WTC11 (cell line): ENCODE results near the gene GLT6D1. TPM values are rescaled to one million over a fixed set of nuclear protein-coding genes. Genes with fewer than 3 reads are reported as not detected.

Source experiments
- ATAC-seq: fragments of 200-7000 bp; cut with Tn5 transposase; 2 replicates; pipeline ENCODE4 v1.10.0; 2021; ENCODE audit warnings: mild to moderate bottlenecking, moderate library complexity
- CTCF ChIA-PET: fragments of 300-600 bp; sonication (Branson Sonifier 250); formaldehyde crosslinking; loops from one replicate; lab custom pipeline; 2021; ENCODE audit warnings: antibody characterized with exemption; lab: Charles Lee
- POLR2A ChIA-PET: fragments of 350-600 bp; sonication (Branson Sonifier 250); formaldehyde crosslinking; loops from one replicate; lab custom pipeline; 2021; ENCODE audit warnings: antibody characterized with exemption; lab: Charles Lee
- DNase-seq: peaks from one replicate; pipeline ENCODE4 v3.0.0; 2021; ENCODE audit warnings: low spot score
- H3K27ac Mint-ChIP-seq: 2 replicates; pipeline ENCODE4 v1.8.0; 2021; ENCODE audit warnings: mixed read lengths
- H3K27me3 Mint-ChIP-seq: 2 replicates; pipeline ENCODE4 v1.8.0; 2021; ENCODE audit warnings: low read depth, mild to moderate bottlenecking, moderate library complexity, mixed read lengths
- H3K36me3 Mint-ChIP-seq: 2 replicates; pipeline ENCODE4 v1.8.0; 2021; ENCODE audit warnings: mixed read lengths
- H3K4me1 Mint-ChIP-seq: 2 replicates; pipeline ENCODE4 v1.8.0; 2022; ENCODE audit warnings: mixed read lengths
- H3K4me3 Mint-ChIP-seq: 2 replicates; pipeline ENCODE4 v1.8.0; 2021; ENCODE audit warnings: mild to moderate bottlenecking, moderate library complexity, mixed read lengths
- H3K9me3 Mint-ChIP-seq: 2 replicates; pipeline ENCODE4 v1.8.0; 2021; ENCODE audit warnings: mixed read lengths
- CREB1 ChIP-seq: sonication (generic); formaldehyde crosslinking; IDR thresholded peaks from 2 replicates; pipeline ENCODE4 v1.8.0; 2023; ENCODE audit warnings: mild to moderate bottlenecking, missing genetic modification reagents
- CTCF ChIP-seq: fragments of 200-600 bp; IDR thresholded peaks from 2 replicates; pipeline ENCODE4 v1.8.0; 2022; ENCODE audit warnings: antibody characterized with exemption
- ESRRA ChIP-seq: sonication (generic); formaldehyde crosslinking; IDR thresholded peaks from 2 replicates; pipeline ENCODE4 v1.8.1; 2022; ENCODE audit warnings: mild to moderate bottlenecking, missing genetic modification reagents, borderline replicate concordance
- GABPB1 ChIP-seq: sonication (generic); formaldehyde crosslinking; IDR thresholded peaks from 2 replicates; pipeline ENCODE4 v1.8.1; 2023; ENCODE audit warnings: mild to moderate bottlenecking, missing genetic modification reagents
- IRF1 ChIP-seq: sonication (generic); formaldehyde crosslinking; IDR thresholded peaks from 2 replicates; pipeline ENCODE4 v1.8.0; 2023; ENCODE audit warnings: missing genetic modification reagents
- JUN ChIP-seq: sonication (generic); formaldehyde crosslinking; IDR thresholded peaks from 2 replicates; pipeline ENCODE4 v1.8.0; 2023; ENCODE audit warnings: mild to moderate bottlenecking, missing genetic modification reagents
- KAT7 ChIP-seq: sonication (generic); formaldehyde crosslinking; IDR thresholded peaks from 2 replicates; pipeline ENCODE4 v1.8.1; 2023; ENCODE audit warnings: missing genetic modification reagents, mild to moderate bottlenecking, borderline replicate concordance
- SOX15 ChIP-seq: fragments of 250-450 bp; sonication (Bioruptor Pico); IDR thresholded peaks from 2 replicates; pipeline ENCODE4 v1.9.0; 2021; ENCODE audit warnings: mild to moderate bottlenecking
- TEAD4 ChIP-seq: sonication (generic); formaldehyde crosslinking; IDR thresholded peaks from 2 replicates; pipeline ENCODE4 v1.8.0; 2022; ENCODE audit warnings: mild to moderate bottlenecking, missing genetic modification reagents
- ZBTB21 ChIP-seq: sonication (generic); formaldehyde crosslinking; IDR thresholded peaks from 2 replicates; pipeline ENCODE4 v1.8.1; 2023; ENCODE audit warnings: mild to moderate bottlenecking, missing genetic modification reagents, borderline replicate concordance
- ZNF138 ChIP-seq: sonication (generic); formaldehyde crosslinking; conservative IDR thresholded peaks from 2 replicates; pipeline ENCODE4 v1.8.1; 2022; ENCODE audit warnings: mild to moderate bottlenecking, moderate library complexity, missing genetic modification reagents
- ZNF281 ChIP-seq: sonication (generic); formaldehyde crosslinking; IDR thresholded peaks from 2 replicates; pipeline ENCODE4 v1.8.0; 2023; ENCODE audit warnings: mild to moderate bottlenecking, missing genetic modification reagents
- ZNF317 ChIP-seq: sonication (generic); formaldehyde crosslinking; IDR thresholded peaks from 2 replicates; pipeline ENCODE4 v1.8.1; 2023; ENCODE audit warnings: low read depth, mild to moderate bottlenecking, moderate library complexity, missing genetic modification reagents, borderline replicate concordance
- ZNF396 ChIP-seq: fragments of 250-450 bp; sonication (Bioruptor Pico); IDR thresholded peaks from 2 replicates; pipeline ENCODE4 v1.8.0; 2021; ENCODE audit warnings: mild to moderate bottlenecking, moderate library complexity, borderline replicate concordance
- ZNF423 ChIP-seq: fragments of 250-450 bp; sonication (Bioruptor Pico); IDR thresholded peaks from 2 replicates; pipeline ENCODE4 v2.1.2; 2022; ENCODE audit warnings: mild to moderate bottlenecking, moderate library complexity
- total RNA-seq: library from RNA; stranded (reverse); gene quantifications from 3 replicates; pipeline ENCODE4 v1.2.3, GENCODE V29; 2021
- TF ChIP-seq, protein P1 (sequence below): fragments of 250-450 bp; sonication (Bioruptor Pico); IDR thresholded peaks from 2 replicates; pipeline ENCODE4 v2.1.2; 2022; ENCODE audit warnings: mild to moderate bottlenecking, moderate library complexity
- TF ChIP-seq, protein P2 (sequence below): sonication (generic); formaldehyde crosslinking; conservative IDR thresholded peaks from 2 replicates; pipeline ENCODE4 v1.8.1; 2022; ENCODE audit warnings: mild to moderate bottlenecking, missing genetic modification reagents
- TF ChIP-seq, protein P3 (sequence below): sonication (generic); formaldehyde crosslinking; IDR thresholded peaks from 2 replicates; pipeline ENCODE4 v1.8.1; 2022; ENCODE audit warnings: mild to moderate bottlenecking, moderate library complexity, missing genetic modification reagents

Gene GLT6D1
- total RNA-seq, 1 experiment from 2014 or later = 0.37 TPM

DNA sequence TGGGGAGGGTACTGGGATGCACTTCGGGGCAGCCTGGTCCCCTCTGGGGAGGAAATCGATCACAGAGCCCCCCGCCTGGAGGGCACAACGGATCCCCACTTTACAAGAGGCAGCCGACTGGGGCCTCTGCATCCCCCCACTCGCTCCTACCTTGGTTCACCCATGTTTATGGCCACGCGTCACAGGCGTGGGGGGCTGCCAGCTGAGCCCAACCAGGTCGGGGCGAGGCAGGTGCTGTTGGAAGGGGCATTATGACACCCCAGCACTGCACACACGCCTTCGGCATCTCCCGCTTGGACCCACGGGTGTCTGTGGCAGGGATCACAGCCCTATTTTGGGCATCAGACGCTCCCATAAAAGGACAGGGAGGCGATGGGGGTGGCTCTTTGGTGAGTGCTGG lies 45.4 kb upstream of the GLT6D1 start (continued):
- TF ChIP-seq ZNF396 (no peak), JUN (CRISPR knock-in tag) (no peak), ZNF138 (CRISPR knock-in tag) (no peak)

DNA sequence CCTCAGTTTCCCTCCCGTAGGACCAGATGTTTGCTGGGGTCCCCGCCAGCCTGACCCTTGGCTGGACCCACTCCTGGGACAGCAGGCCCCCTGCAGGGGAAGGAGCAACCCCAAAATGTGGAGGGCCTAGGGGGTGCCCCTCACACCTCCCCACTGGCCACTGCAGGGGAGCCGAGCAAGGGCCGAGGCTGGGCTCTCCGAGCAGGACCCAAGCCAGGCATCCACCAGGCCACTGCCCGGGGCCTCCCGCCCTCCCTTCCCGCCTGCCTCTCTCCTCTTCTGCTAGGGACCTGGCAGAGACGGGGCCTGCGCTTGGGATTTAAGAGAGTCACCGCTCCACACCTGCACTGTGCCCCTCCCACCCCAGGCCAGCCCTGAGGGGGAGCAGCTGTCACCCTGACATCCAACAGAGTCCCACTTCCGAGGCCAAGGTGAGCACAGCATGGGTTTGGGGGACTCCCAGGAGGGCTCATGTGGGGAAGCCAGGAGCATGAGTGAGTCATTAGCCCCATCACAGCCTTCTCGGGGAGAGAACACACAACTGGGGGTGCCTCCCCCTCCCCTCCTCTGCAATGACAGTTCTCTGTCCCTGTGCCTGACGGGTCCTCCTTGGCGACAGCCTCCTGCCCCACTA lies 44.2 kb upstream of the GLT6D1 start:
- Mint-ChIP-seq H3K36me3 (no peaks in the 10 kb centered on the region), H3K4me3 (no peak overlapping the region), H3K27ac (0 out of 2 replicates have a peak overlapping the region, but pooled peaks have one; percentile 27), H3K9me3 (peaks cover 3% of the 10 kb centered on the region; the same call in 1 of the 2 replicates), H3K27me3 (no peaks in the 10 kb centered on the region; the same call in 1 of the 2 replicates), H3K4me1 (peaks cover 24% of the 10 kb centered on the region)
- ChIA-PET CTCF (no interaction called here), POLR2A (no interaction called here)
- ATAC-seq (no peak), DNase-seq (no peak)
- TF ChIP-seq CREB1 = no peak
- no peak for TF ChIP-seq GABPB1
- no peak for TF ChIP-seq ESRRA (CRISPR knock-in tag)
- TF ChIP-seq, protein P1, sequence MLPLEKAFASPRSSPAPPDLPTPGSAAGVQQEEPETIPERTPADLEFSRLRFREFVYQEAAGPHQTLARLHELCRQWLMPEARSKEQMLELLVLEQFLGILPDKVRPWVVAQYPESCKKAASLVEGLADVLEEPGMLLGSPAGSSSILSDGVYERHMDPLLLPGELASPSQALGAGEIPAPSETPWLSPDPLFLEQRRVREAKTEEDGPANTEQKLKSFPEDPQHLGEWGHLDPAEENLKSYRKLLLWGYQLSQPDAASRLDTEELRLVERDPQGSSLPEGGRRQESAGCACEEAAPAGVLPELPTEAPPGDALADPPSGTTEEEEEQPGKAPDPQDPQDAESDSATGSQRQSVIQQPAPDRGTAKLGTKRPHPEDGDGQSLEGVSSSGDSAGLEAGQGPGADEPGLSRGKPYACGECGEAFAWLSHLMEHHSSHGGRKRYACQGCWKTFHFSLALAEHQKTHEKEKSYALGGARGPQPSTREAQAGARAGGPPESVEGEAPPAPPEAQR (CRISPR knock-in tag) = no peak

GRCh38 chr9:135681161-135681560 lies 41.8 kb upstream of the GLT6D1 start:
- POLR2A ChIA-PET = no interaction called here

DNA sequence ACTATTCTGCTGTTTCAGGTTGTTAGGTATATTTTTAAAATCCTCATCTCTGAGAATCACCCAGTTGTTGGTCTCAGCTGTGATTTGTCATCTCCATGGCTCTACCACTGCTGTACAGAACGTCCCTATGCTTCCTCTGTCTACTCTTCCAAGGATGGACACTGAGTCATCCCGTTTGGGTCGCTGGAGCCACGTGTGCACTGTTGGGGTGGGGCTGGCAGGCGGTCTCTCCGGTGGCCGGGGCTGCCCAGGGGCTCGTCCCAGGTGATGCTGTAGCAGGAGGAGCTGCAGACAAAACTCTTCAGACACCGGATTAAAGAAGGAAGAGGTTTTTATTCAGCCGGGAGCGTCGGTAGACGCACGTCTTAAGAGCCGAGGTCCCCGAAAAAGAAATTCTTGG lies 40.7 kb upstream of the GLT6D1 start:
- peaks cover 3% of the 10 kb centered on the region; the same call in 1 of the 2 replicates for H3K9me3 Mint-ChIP-seq
- H3K4me3 Mint-ChIP-seq = no peak overlapping the region
- DNase-seq = no peak
- H3K27me3 Mint-ChIP-seq = no peaks in the 10 kb centered on the region; the same call in 1 of the 2 replicates
- POLR2A ChIA-PET = no interaction called here
- no peak for TF ChIP-seq ZNF317 (CRISPR knock-in tag)
- TF ChIP-seq, protein P2, sequence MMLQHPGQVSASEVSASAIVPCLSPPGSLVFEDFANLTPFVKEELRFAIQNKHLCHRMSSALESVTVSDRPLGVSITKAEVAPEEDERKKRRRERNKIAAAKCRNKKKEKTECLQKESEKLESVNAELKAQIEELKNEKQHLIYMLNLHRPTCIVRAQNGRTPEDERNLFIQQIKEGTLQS (CRISPR knock-in tag) = no peak
- TF ChIP-seq, all 79 proteins: peak for 0
- H3K36me3 Mint-ChIP-seq = no peaks in the 10 kb centered on the region
- CTCF ChIA-PET = no interaction called here
- H3K27ac Mint-ChIP-seq = no peak overlapping the region
- H3K4me1 Mint-ChIP-seq = peaks cover 24% of the 10 kb centered on the region
- ATAC-seq = no peak

More at GRCh38 chr9:135681161-135681560, 41.8 kb upstream of the GLT6D1 start:
- Mint-ChIP-seq H3K4me3 (no peak overlapping the region), H3K27me3 (no peaks in the 10 kb centered on the region; the same call in 1 of the 2 replicates), H3K27ac (no peak overlapping the region), H3K36me3 (no peaks in the 10 kb centered on the region), H3K9me3 (peaks cover 3% of the 10 kb centered on the region; the same call in 1 of the 2 replicates), H3K4me1 (peaks cover 24% of the 10 kb centered on the region)
- CTCF ChIA-PET = no interaction called here
- TF ChIP-seq ZNF423 (CRISPR knock-in tag) = no peak
- no peak for TF ChIP-seq IRF1 (CRISPR knock-in tag)
- DNase-seq (no peak), ATAC-seq (no peak)

GRCh38 chr9:135678236-135679017 lies 39.1 kb upstream of the GLT6D1 start:
- peaks cover 24% of the 10 kb centered on the region for H3K4me1 Mint-ChIP-seq
- ChIA-PET POLR2A (interaction anchor here (0.8 kb wide), 1 partner anchor 30 kb away, joined by 3 read pairs; no protein-coding TSS in a partner anchor), CTCF (no interaction called here)
- ATAC-seq = no peak
- no peak overlapping the region for H3K27ac Mint-ChIP-seq
- H3K4me3 Mint-ChIP-seq = no peak overlapping the region
- no peak for DNase-seq
- no peaks in the 10 kb centered on the region; the same call in 1 of the 2 replicates for H3K27me3 Mint-ChIP-seq
- peaks cover 3% of the 10 kb centered on the region; the same call in 1 of the 2 replicates for H3K9me3 Mint-ChIP-seq
- H3K36me3 Mint-ChIP-seq = no peaks in the 10 kb centered on the region
- TF ChIP-seq TEAD4 (CRISPR knock-in tag) (no peak), CTCF (no peak), ZNF396 (no peak), KAT7 (CRISPR knock-in tag) (no peak), ZNF281 (no peak), SOX15 (no peak), ZBTB21 (no peak)
- TF ChIP-seq, protein P3, sequence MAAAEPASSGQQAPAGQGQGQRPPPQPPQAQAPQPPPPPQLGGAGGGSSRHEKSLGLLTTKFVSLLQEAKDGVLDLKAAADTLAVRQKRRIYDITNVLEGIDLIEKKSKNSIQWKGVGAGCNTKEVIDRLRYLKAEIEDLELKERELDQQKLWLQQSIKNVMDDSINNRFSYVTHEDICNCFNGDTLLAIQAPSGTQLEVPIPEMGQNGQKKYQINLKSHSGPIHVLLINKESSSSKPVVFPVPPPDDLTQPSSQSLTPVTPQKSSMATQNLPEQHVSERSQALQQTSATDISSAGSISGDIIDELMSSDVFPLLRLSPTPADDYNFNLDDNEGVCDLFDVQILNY (CRISPR knock-in tag) = no peak
